ENCODE results near the gene PITPNB. TPM values are rescaled to one million over a fixed set of nuclear protein-coding genes. Genes with fewer than 3 reads are reported as not detected.

Gene PITPNB
- polyA plus RNA-seq, 1 donor (not counting 4 experiments of a cell fraction or from before 2014, with no cell fraction given), result 81.6 TPM

GRCh38 chr22:27844256-27844655, 74.8 kb downstream of the PITPNB start:
- dilution Hi-C loops (cut with MboI; ENCODE audit: extremely low pct_ligation_motif_present, low sequenced_read_pairs), result no loop called here

GRCh38 chr22:27843441-27843840, 75.6 kb downstream of the PITPNB start:
- H3K4me2 ChIP-seq (ENCODE audit: control insufficient read depth, extremely low read depth, insufficient read depth, low read depth, low read length), result no peak overlapping the region
- FAIRE-seq (no peak), DNase-seq (ENCODE audit: low read depth, low spot score) (no peak)
- H3K4me1 ChIP-seq (ENCODE audit: control insufficient read depth, extremely low read depth, insufficient read depth, low read length), result no peaks in the 10 kb centered on the region
- H3K79me2 ChIP-seq (ENCODE audit: control insufficient read depth, insufficient read depth, low read length), result no peaks in the 10 kb centered on the region
- H3K4me3 ChIP-seq (ENCODE audit: control insufficient read depth in 2 of 3, extremely low read depth in 1 of 3, insufficient read depth in 2 of 3, low read depth in 1 of 3, low read length in 3 of 3), result no peak overlapping the region
- dilution Hi-C loops (cut with MboI; ENCODE audit: extremely low pct_ligation_motif_present, low sequenced_read_pairs), result no loop called here
- H4K20me1 ChIP-seq (ENCODE audit: control insufficient read depth, extremely low read depth, insufficient read depth, low read length), result no peaks in the 10 kb centered on the region
- H3K36me3 ChIP-seq (ENCODE audit: control insufficient read depth in 2 of 2, extremely low read depth in 1 of 2, insufficient read depth in 2 of 2, low read length in 2 of 2), result peaks cover 10% of the 10 kb centered on the region in 2 experiments
- TF ChIP-seq EZH2 (IDR thresholded peaks at IDR 0.05; ENCODE audit: low read length), result no peak
- no peaks in the 10 kb centered on the region for H3K27me3 ChIP-seq (ENCODE audit: control insufficient read depth, extremely low read depth, insufficient read depth, low read length)
- no peaks in the 10 kb centered on the region for H3K9me3 ChIP-seq (ENCODE audit: control insufficient read depth, low read depth, low read length)
- no peak overlapping the region for H3K9ac ChIP-seq (ENCODE audit: control insufficient read depth, extremely low read depth, insufficient read depth, low read length)
- no peak overlapping the region for H2AFZ ChIP-seq (ENCODE audit: control insufficient read depth, low read length)
- H3K9me1 ChIP-seq (ENCODE audit: control insufficient read depth, extremely low read depth, insufficient read depth, low read length), result no peaks in the 10 kb centered on the region
- H3K27ac ChIP-seq (ENCODE audit: control insufficient read depth, insufficient read depth, low read length), result no peak overlapping the region

More at GRCh38 chr22:27844256-27844655, 74.8 kb downstream of the PITPNB start:
- DNase-seq (ENCODE audit: low read depth, low spot score), result no peak
- Histone ChIP-seq H2AFZ (ENCODE audit: control insufficient read depth, low read length) (no peak overlapping the region), H3K36me3 (ENCODE audit: control insufficient read depth in 2 of 2, extremely low read depth in 1 of 2, insufficient read depth in 2 of 2, low read length in 2 of 2) (peaks cover 10 to 15% of the 10 kb centered on the region in 2 experiments), H3K4me1 (ENCODE audit: control insufficient read depth, extremely low read depth, insufficient read depth, low read length) (no peaks in the 10 kb centered on the region), H3K9ac (ENCODE audit: control insufficient read depth, extremely low read depth, insufficient read depth, low read length) (no peak overlapping the region), H3K27ac (ENCODE audit: control insufficient read depth, insufficient read depth, low read length) (no peak overlapping the region), H3K79me2 (ENCODE audit: control insufficient read depth, insufficient read depth, low read length) (no peaks in the 10 kb centered on the region), H3K9me1 (ENCODE audit: control insufficient read depth, extremely low read depth, insufficient read depth, low read length) (no peaks in the 10 kb centered on the region), H3K4me2 (ENCODE audit: control insufficient read depth, extremely low read depth, insufficient read depth, low read depth, low read length) (no peak overlapping the region), H3K4me3 (ENCODE audit: control insufficient read depth in 2 of 3, extremely low read depth in 1 of 3, insufficient read depth in 2 of 3, low read depth in 1 of 3, low read length in 3 of 3) (no peak overlapping the region), H3K9me3 (ENCODE audit: control insufficient read depth, low read depth, low read length) (no peaks in the 10 kb centered on the region), H3K27me3 (ENCODE audit: control insufficient read depth, extremely low read depth, insufficient read depth, low read length) (no peaks in the 10 kb centered on the region), H4K20me1 (ENCODE audit: control insufficient read depth, extremely low read depth, insufficient read depth, low read length) (no peaks in the 10 kb centered on the region)
- TF ChIP-seq EZH2 (IDR thresholded peaks at IDR 0.05; ENCODE audit: low read length), result no peak
- TF ChIP-seq, protein P1, sequence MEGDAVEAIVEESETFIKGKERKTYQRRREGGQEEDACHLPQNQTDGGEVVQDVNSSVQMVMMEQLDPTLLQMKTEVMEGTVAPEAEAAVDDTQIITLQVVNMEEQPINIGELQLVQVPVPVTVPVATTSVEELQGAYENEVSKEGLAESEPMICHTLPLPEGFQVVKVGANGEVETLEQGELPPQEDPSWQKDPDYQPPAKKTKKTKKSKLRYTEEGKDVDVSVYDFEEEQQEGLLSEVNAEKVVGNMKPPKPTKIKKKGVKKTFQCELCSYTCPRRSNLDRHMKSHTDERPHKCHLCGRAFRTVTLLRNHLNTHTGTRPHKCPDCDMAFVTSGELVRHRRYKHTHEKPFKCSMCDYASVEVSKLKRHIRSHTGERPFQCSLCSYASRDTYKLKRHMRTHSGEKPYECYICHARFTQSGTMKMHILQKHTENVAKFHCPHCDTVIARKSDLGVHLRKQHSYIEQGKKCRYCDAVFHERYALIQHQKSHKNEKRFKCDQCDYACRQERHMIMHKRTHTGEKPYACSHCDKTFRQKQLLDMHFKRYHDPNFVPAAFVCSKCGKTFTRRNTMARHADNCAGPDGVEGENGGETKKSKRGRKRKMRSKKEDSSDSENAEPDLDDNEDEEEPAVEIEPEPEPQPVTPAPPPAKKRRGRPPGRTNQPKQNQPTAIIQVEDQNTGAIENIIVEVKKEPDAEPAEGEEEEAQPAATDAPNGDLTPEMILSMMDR (optimal IDR thresholded peaks at IDR 0.05 in 1 of 3, IDR thresholded peaks at IDR 0.05 in 1 of 3, conservative IDR thresholded peaks at IDR 0.05 in 1 of 3; ENCODE audit: extremely low read depth in 1 of 3, insufficient read depth in 2 of 3, low read length in 3 of 3), result no peak
- no peak for FAIRE-seq

Measured in keratinocyte (primary cell).